Ovary (tissue), 9 donors: ENCODE results near the gene LENG8. TPM values are rescaled to one million over a fixed set of nuclear protein-coding genes. Genes with fewer than 3 reads are reported as not detected.

ENCODE experiments used
- DNase-seq, 5 donors: peaks; one replicate each; pipeline ENCODE4 v3.0.0-alpha.2; 2019 to 2020
- H3K27ac ChIP-seq, 2 donors: fragments of 200-600 bp; one replicate each; pipeline versions ENCODE4 v1.5.1 to v1.8.0; 2019 to 2022
- H3K27me3 ChIP-seq: fragments of 200-600 bp; one replicate; pipeline ENCODE4 v1.8.0; 2022
- H3K36me3 ChIP-seq: fragments of 200-600 bp; sonication (generic); one replicate; pipeline ENCODE4 v1.5.1; 2019
- H3K4me1 ChIP-seq: one replicate; pipeline ENCODE4 v1.8.1; 2013; ENCODE audit warnings: mild to moderate bottlenecking, moderate library complexity; ENCODE audit not compliant: insufficient read depth
- H3K4me3 ChIP-seq: fragments of 200-600 bp; sonication (generic); one replicate; pipeline ENCODE4 v1.5.1; 2017
- H3K9me3 ChIP-seq, 2 donors: fragments of 200-600 bp in 1 of 2; sonication (generic) in 1 of 2; one replicate each; pipeline versions ENCODE4 v1.5.1 to v1.8.1; 2013 to 2019; ENCODE audit warnings: mild to moderate bottlenecking in 1 of 2, moderate library complexity in 1 of 2
- EP300 ChIP-seq: sonication (generic); formaldehyde crosslinking; IDR thresholded peaks from one replicate; pipeline ENCODE4 v1.6.1; 2017; ENCODE audit warnings: antibody characterized with exemption
- POLR2A ChIP-seq: fragments of 450-650 bp; IDR thresholded peaks from one replicate; pipeline ENCODE4 v1.6.1; 2017; ENCODE audit warnings: antibody characterized with exemption, mild to moderate bottlenecking, moderate library complexity
- WGBS, 3 donors: extraction: QIAGEN DNeasy Blood & Tissue Kit in 1 of 3; methylation state at CpG; one replicate each; pipeline versions ENCODE4 v1.1.5 to v1.1.7; 2013 to 2017; 5-methylcytosine and 5-hydroxymethylcytosine counted together
- intact Hi-C, 4 donors: fragments of 100-400 bp; cut with DNase I; formaldehyde crosslinking; loops; one replicate each; pipeline versions ENCODE4 v1.11.0 to v1.15.1; 2022 to 2023
- polyA plus RNA-seq, 2 donors: library from polyadenylated mRNA; stranded (reverse); fragments of 200-250 nt in 1 of 2; fragments of 350-450 nt in 1 of 2; fragmentation: Illumina TruSeq in 1 of 2; extraction: RNeasy Lipid Tissue Mini Kit (QIAGEN cat#74804) in 1 of 2; gene quantifications; one replicate each; pipeline ENCODE4 v1.2.3, GENCODE V29; 2013 to 2014
- total RNA-seq, 7 donors: library from RNA; depleted of rRNA in 2 of 7; stranded (reverse); fragments of >200 nt in 2 of 7; fragmentation: NEBNext Ultra II Directional in 3 of 7; extraction: Animal tissue kit (Norgen Biotek cat#: 25700) in 3 of 7; gene quantifications; one replicate each; pipeline versions ENCODE4 v1.1.0 to v1.2.4, GENCODE V29; 2016 to 2023
- TF ChIP-seq, protein P1 (sequence below), 3 donors: fragments of 450-650 bp in 2 of 3; fragments of 200-600 bp in 1 of 3; IDR thresholded peaks; one replicate each; pipeline versions ENCODE4 v1.5.1 to v1.8.0; 2016 to 2022; ENCODE audit warnings: antibody characterized with exemption in 3 of 3, mild to moderate bottlenecking in 1 of 3
- donor health status: DM: no; HTN: no; CAD: no; lungs with moderate emphysema.
- donor health status: DM: no; HTN: no; CAD: no.
- donor health status: Bipolar disorder and iron deficiency.
- donor health status: DM: yes; HTN: yes; CAD: no.
- donor health status: DM: no; HTN: no; CAD: no.
- donor health status: DM: yes; HTN: yes; CAD: no.

LENG8 gene
- total and polyA plus RNA-seq, 9 donors, result 29.9 to 207 (median 136) TPM

- Histone ChIP-seq H3K4me1 (peaks cover 12% of the 10 kb centered on the region), H3K27ac (no peak overlapping the region), H3K27me3 (no peaks in the 10 kb centered on the region), H3K36me3 (no peaks in the 10 kb centered on the region), H3K9me3 (no peaks in the 10 kb centered on the region), H3K4me3 (no peak overlapping the region)
- peak in 1 of 5 donors; percentile 38 for DNase-seq
- 73 to 80% (median 76%) methylated on average over 33 to 39 of the region's 39 CpGs for WGBS, 3 donors
- intact Hi-C loops, result no loop called here
- no peak for TF ChIP-seq EP300
- no peak for TF ChIP-seq POLR2A
- TF ChIP-seq, protein P1, sequence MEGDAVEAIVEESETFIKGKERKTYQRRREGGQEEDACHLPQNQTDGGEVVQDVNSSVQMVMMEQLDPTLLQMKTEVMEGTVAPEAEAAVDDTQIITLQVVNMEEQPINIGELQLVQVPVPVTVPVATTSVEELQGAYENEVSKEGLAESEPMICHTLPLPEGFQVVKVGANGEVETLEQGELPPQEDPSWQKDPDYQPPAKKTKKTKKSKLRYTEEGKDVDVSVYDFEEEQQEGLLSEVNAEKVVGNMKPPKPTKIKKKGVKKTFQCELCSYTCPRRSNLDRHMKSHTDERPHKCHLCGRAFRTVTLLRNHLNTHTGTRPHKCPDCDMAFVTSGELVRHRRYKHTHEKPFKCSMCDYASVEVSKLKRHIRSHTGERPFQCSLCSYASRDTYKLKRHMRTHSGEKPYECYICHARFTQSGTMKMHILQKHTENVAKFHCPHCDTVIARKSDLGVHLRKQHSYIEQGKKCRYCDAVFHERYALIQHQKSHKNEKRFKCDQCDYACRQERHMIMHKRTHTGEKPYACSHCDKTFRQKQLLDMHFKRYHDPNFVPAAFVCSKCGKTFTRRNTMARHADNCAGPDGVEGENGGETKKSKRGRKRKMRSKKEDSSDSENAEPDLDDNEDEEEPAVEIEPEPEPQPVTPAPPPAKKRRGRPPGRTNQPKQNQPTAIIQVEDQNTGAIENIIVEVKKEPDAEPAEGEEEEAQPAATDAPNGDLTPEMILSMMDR (IDR thresholded peaks at IDR 0.05), result no peak
Measured at GRCh38 chr19:54460230-54461005, 11.4 kb downstream of the LENG8 start.

DNA sequence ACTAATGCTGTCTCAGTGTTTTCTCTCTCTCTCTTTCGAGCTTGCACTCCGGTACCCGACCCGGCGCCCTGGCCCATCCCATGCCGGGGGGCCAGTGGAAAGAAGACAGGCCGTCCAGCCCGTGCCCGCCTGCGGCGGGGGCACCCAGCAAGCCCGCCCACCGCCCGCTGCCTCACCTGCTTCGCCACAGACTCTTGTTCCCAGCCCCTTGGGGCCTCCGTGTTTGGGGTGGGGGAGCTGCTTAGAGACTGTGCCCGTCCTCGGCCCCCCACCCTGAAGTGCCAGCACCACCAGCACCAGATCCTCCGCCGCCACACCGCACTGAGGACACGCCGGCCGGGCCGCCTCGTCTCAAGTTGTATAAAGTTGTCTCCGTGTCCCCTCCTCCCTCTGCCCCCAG lies 12.2 kb downstream of the LENG8 start:
- Histone ChIP-seq H3K4me3 (no peak overlapping the region), H3K27ac (no peak overlapping the region), H3K27me3 (no peaks in the 10 kb centered on the region), H3K36me3 (no peaks in the 10 kb centered on the region), H3K9me3 (no peaks in the 10 kb centered on the region), H3K4me1 (peaks cover 12% of the 10 kb centered on the region)
- TF ChIP-seq, protein P1 (IDR thresholded peaks at IDR 0.05), result no peak
- no peak for TF ChIP-seq POLR2A
- no peak for TF ChIP-seq EP300
- peak in 3 of 5 donors; percentile 26 to 48 (median 34) for DNase-seq
- 39 to 54% (median 54%) methylated on average over 27 of the region's 27 CpGs for WGBS, 3 donors
- intact Hi-C loops, result no loop called here

GRCh38 chr19:54461613-54462012 lies 12.6 kb downstream of the LENG8 start:
- DNase-seq, result no peak
- intact Hi-C loops, result no loop called here
- Histone ChIP-seq H3K27me3 (no peaks in the 10 kb centered on the region), H3K4me3 (no peak overlapping the region), H3K9me3 (no peaks in the 10 kb centered on the region), H3K27ac (no peak overlapping the region), H3K4me1 (peaks cover 12% of the 10 kb centered on the region), H3K36me3 (no peaks in the 10 kb centered on the region)
- WGBS, 3 donors, result 33 to 45% (median 37%) methylated on average over 3 of the region's 3 CpGs
- no peak for TF ChIP-seq EP300
- TF ChIP-seq, protein P1 (IDR thresholded peaks at IDR 0.05), result no peak
- no peak for TF ChIP-seq POLR2A

DNA sequence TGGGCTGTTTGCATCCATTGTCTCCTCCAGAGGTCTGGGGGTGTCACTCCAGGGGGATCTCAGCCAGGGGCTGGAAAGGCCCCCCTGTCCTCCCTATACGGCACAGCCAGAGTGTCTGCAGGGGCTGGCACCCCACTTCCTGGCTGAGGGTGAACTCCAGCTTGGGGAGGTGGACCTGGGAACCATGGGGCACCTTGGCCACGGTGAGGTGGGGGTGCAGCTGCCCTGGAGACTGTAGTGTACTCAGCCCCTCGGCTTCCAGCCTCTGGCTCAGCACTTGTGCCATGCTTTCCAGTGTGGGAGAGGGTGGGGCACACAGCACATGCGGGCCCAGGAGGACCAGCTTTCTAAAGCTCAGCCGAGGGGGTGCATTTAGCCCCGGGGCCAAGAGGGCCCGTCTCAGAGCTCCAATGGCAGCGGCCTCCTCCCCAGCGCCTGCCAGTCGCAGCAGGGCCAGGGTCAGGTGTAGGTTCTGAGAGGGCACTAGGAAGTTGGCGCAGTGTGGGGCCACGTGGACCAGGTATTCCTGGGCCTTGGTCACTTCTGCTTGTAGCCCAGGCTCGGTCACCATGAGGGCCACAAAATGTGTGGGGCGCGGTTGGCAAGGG lies 13.2 kb downstream of the LENG8 start:
- Histone ChIP-seq H3K9me3 (no peaks in the 10 kb centered on the region), H3K36me3 (no peaks in the 10 kb centered on the region), H3K27me3 (no peaks in the 10 kb centered on the region), H3K27ac (peak overlapping the region in 1 of 2 donors; percentile 68), H3K4me3 (peak overlapping the region; percentile 56), H3K4me1 (peaks cover 12% of the 10 kb centered on the region)
- peak in 3 of 5 donors; percentile 56 to 65 (median 59) for DNase-seq
- TF ChIP-seq POLR2A (no peak), EP300 (no peak)
- TF ChIP-seq, protein P1 (IDR thresholded peaks at IDR 0.05), result no peak
- intact Hi-C loops, result no loop called here
- 46 to 53% (median 46%) methylated on average over 15 of the region's 15 CpGs for WGBS, 3 donors
